ENCODE measurements around the gene GNAO1. TPM values are rescaled to one million over a fixed set of nuclear protein-coding genes. Genes with fewer than 3 reads are reported as not detected.

Gene GNAO1
- polyA plus RNA-seq, 1 donor (not counting 4 experiments of a cell fraction or from before 2014, with no cell fraction given): 0.13 TPM

GRCh38 chr16:56295059-56295665 is 103.9 kb downstream of the GNAO1 start:
- Histone ChIP-seq H3K9me3 (ENCODE audit: control insufficient read depth, low read depth, low read length) (no peaks in the 10 kb centered on the region), H3K4me3 (ENCODE audit: control insufficient read depth in 2 of 3, extremely low read depth in 1 of 3, insufficient read depth in 2 of 3, low read depth in 1 of 3, low read length in 3 of 3) (no peak overlapping the region), H3K4me1 (ENCODE audit: control insufficient read depth, extremely low read depth, insufficient read depth, low read length) (peaks cover 15% of the 10 kb centered on the region), H3K27ac (ENCODE audit: control insufficient read depth, insufficient read depth, low read length) (no peak overlapping the region), H3K9me1 (ENCODE audit: control insufficient read depth, extremely low read depth, insufficient read depth, low read length) (no peaks in the 10 kb centered on the region), H3K79me2 (ENCODE audit: control insufficient read depth, insufficient read depth, low read length) (no peaks in the 10 kb centered on the region), H3K27me3 (ENCODE audit: control insufficient read depth, extremely low read depth, insufficient read depth, low read length) (peaks cover 4% of the 10 kb centered on the region), H3K4me2 (ENCODE audit: control insufficient read depth, extremely low read depth, insufficient read depth, low read depth, low read length) (no peak overlapping the region), H3K36me3 (ENCODE audit: control insufficient read depth in 2 of 2, extremely low read depth in 1 of 2, insufficient read depth in 2 of 2, low read length in 2 of 2) (no peaks in the 10 kb centered on the region), H2AFZ (ENCODE audit: control insufficient read depth, low read length) (no peak overlapping the region), H3K9ac (ENCODE audit: control insufficient read depth, extremely low read depth, insufficient read depth, low read length) (no peak overlapping the region), H4K20me1 (ENCODE audit: control insufficient read depth, extremely low read depth, insufficient read depth, low read length) (no peaks in the 10 kb centered on the region)
- DNase-seq (ENCODE audit: low read depth, low spot score): no peak
- no peak for FAIRE-seq
- dilution Hi-C loops (cut with MboI; ENCODE audit: extremely low pct_ligation_motif_present, low sequenced_read_pairs): no loop called here
- no peak for TF ChIP-seq CTCF (optimal IDR thresholded peaks at IDR 0.05 in 1 of 3, IDR thresholded peaks at IDR 0.05 in 1 of 3, conservative IDR thresholded peaks at IDR 0.05 in 1 of 3; ENCODE audit: extremely low read depth in 1 of 3, insufficient read depth in 2 of 3, low read length in 3 of 3)
- no peak for TF ChIP-seq EZH2 (IDR thresholded peaks at IDR 0.05; ENCODE audit: low read length)

GRCh38 chr16:56295739-56296527 is 104.6 kb downstream of the GNAO1 start:
- Histone ChIP-seq H3K9me3 (ENCODE audit: control insufficient read depth, low read depth, low read length) (no peaks in the 10 kb centered on the region), H3K4me3 (ENCODE audit: control insufficient read depth in 2 of 3, extremely low read depth in 1 of 3, insufficient read depth in 2 of 3, low read depth in 1 of 3, low read length in 3 of 3) (no peak overlapping the region), H3K4me2 (ENCODE audit: control insufficient read depth, extremely low read depth, insufficient read depth, low read depth, low read length) (no peak overlapping the region), H3K27me3 (ENCODE audit: control insufficient read depth, extremely low read depth, insufficient read depth, low read length) (peaks cover 4% of the 10 kb centered on the region), H3K9ac (ENCODE audit: control insufficient read depth, extremely low read depth, insufficient read depth, low read length) (no peak overlapping the region), H3K4me1 (ENCODE audit: control insufficient read depth, extremely low read depth, insufficient read depth, low read length) (peaks cover 15% of the 10 kb centered on the region), H4K20me1 (ENCODE audit: control insufficient read depth, extremely low read depth, insufficient read depth, low read length) (no peaks in the 10 kb centered on the region), H2AFZ (ENCODE audit: control insufficient read depth, low read length) (no peak overlapping the region), H3K79me2 (ENCODE audit: control insufficient read depth, insufficient read depth, low read length) (no peaks in the 10 kb centered on the region), H3K36me3 (ENCODE audit: control insufficient read depth in 2 of 2, extremely low read depth in 1 of 2, insufficient read depth in 2 of 2, low read length in 2 of 2) (no peaks in the 10 kb centered on the region), H3K9me1 (ENCODE audit: control insufficient read depth, extremely low read depth, insufficient read depth, low read length) (no peaks in the 10 kb centered on the region), H3K27ac (ENCODE audit: control insufficient read depth, insufficient read depth, low read length) (no peak overlapping the region)
- DNase-seq (ENCODE audit: low read depth, low spot score): no peak
- TF ChIP-seq EZH2 (IDR thresholded peaks at IDR 0.05; ENCODE audit: low read length) (no peak), CTCF (optimal IDR thresholded peaks at IDR 0.05 in 1 of 3, IDR thresholded peaks at IDR 0.05 in 1 of 3, conservative IDR thresholded peaks at IDR 0.05 in 1 of 3; ENCODE audit: extremely low read depth in 1 of 3, insufficient read depth in 2 of 3, low read length in 3 of 3) (no peak)
- dilution Hi-C loops (cut with MboI; ENCODE audit: extremely low pct_ligation_motif_present, low sequenced_read_pairs): no loop called here
- FAIRE-seq: peak; percentile 9

All from keratinocyte (primary cell).